Suprapubic skin (tissue), 4 donors: ENCODE data around the gene HNRNPA1. TPM values are rescaled to one million over a fixed set of nuclear protein-coding genes. Genes with fewer than 3 reads are reported as not detected.

ENCODE experiments used
- DNase-seq, 2 donors: peaks; one replicate each; pipeline ENCODE4 v3.0.0-alpha.2; 2019; ENCODE audit warnings: low spot score in 2 of 2
- H3K27ac ChIP-seq: fragments of 200-600 bp; sonication (generic); one replicate; pipeline ENCODE4 v1.5.1; 2019
- H3K27me3 ChIP-seq: fragments of 200-600 bp; sonication (generic); one replicate; pipeline ENCODE4 v1.5.1; 2019
- H3K36me3 ChIP-seq: fragments of 200-600 bp; sonication (generic); one replicate; pipeline ENCODE4 v1.5.1; 2019
- H3K4me1 ChIP-seq: fragments of 200-600 bp; sonication (generic); one replicate; pipeline ENCODE4 v1.5.1; 2019
- H3K4me3 ChIP-seq: fragments of 200-600 bp; sonication (generic); one replicate; pipeline ENCODE4 v1.5.1; 2019; ENCODE audit warnings: mild to moderate bottlenecking
- H3K9me3 ChIP-seq: fragments of 200-600 bp; sonication (generic); one replicate; pipeline ENCODE4 v1.5.1; 2019
- CTCF ChIP-seq, 2 donors: fragments of 200-600 bp in 1 of 2; fragments of 450-650 bp in 1 of 2; sonication (generic) in 1 of 2; IDR thresholded peaks; one replicate each; pipeline ENCODE4 v1.5.1; 2016 to 2019; ENCODE audit warnings: antibody characterized with exemption in 2 of 2, mild to moderate bottlenecking in 1 of 2, moderate library complexity in 1 of 2
- EP300 ChIP-seq: sonication (generic); formaldehyde crosslinking; IDR thresholded peaks from one replicate; pipeline ENCODE4 v1.6.1; 2017; ENCODE audit warnings: antibody characterized with exemption
- POLR2A ChIP-seq, 2 donors: fragments of 450-650 bp; IDR thresholded peaks; one replicate each; pipeline ENCODE4 v1.6.1; 2017; ENCODE audit warnings: antibody characterized with exemption in 2 of 2, mild to moderate bottlenecking in 2 of 2, moderate library complexity in 2 of 2
- POLR2AphosphoS5 ChIP-seq, 3 donors: sonication (generic); formaldehyde crosslinking; IDR thresholded peaks; one replicate each; pipeline ENCODE4 v1.6.1; 2017; ENCODE audit warnings: antibody characterized with exemption in 3 of 3
- WGBS: methylation state at CpG from one replicate; pipeline ENCODE4 v1.1.5; 2018; 5-methylcytosine and 5-hydroxymethylcytosine counted together
- total RNA-seq, 4 donors: library from RNA; depleted of rRNA; stranded (reverse); fragments of >200 nt; gene quantifications; one replicate each; pipeline ENCODE4 v1.1.0, GENCODE V29; 2016

Gene HNRNPA1
- total RNA-seq, 4 donors from 2014 or later = 331 to 613 (median 394) TPM

GRCh38 chr12:54294953-54295566 lies 14.5 kb downstream of the HNRNPA1 start:
- Histone ChIP-seq H3K27ac (no peak overlapping the region), H3K9me3 (no peaks in the 10 kb centered on the region), H3K27me3 (peaks cover 5% of the 10 kb centered on the region), H3K36me3 (no peaks in the 10 kb centered on the region), H3K4me3 (no peak overlapping the region), H3K4me1 (no peaks in the 10 kb centered on the region)
- no peak for DNase-seq
- no peak for TF ChIP-seq CTCF (IDR thresholded peaks at IDR 0.05)
- TF ChIP-seq POLR2AphosphoS5 (IDR thresholded peaks at IDR 0.05) = no peak
- TF ChIP-seq POLR2A (IDR thresholded peaks at IDR 0.05) = no peak
- no peak for TF ChIP-seq EP300
- WGBS = 79% methylated on average over 9 of the region's 9 CpGs

GRCh38 chr12:54296393-54297099 lies 16.0 kb downstream of the HNRNPA1 start:
- H3K27ac ChIP-seq = no peak overlapping the region
- WGBS = 81% methylated on average over 5 of the region's 5 CpGs
- H3K9me3 ChIP-seq = no peaks in the 10 kb centered on the region
- peaks cover 13% of the 10 kb centered on the region for H3K4me1 ChIP-seq
- TF ChIP-seq EP300 (no peak), POLR2A (IDR thresholded peaks at IDR 0.05) (no peak), CTCF (IDR thresholded peaks at IDR 0.05) (no peak), POLR2AphosphoS5 (IDR thresholded peaks at IDR 0.05) (no peak)
- no peak overlapping the region for H3K4me3 ChIP-seq
- H3K27me3 ChIP-seq = peaks cover 5% of the 10 kb centered on the region
- DNase-seq = no peak
- H3K36me3 ChIP-seq = no peaks in the 10 kb centered on the region

GRCh38 chr12:54298904-54299303 lies 18.4 kb downstream of the HNRNPA1 start:
- no peak overlapping the region for H3K4me3 ChIP-seq
- DNase-seq = no peak
- no peak for TF ChIP-seq POLR2A (IDR thresholded peaks at IDR 0.05)
- no peak for TF ChIP-seq CTCF (IDR thresholded peaks at IDR 0.05)
- no peak for TF ChIP-seq EP300
- TF ChIP-seq POLR2AphosphoS5 (IDR thresholded peaks at IDR 0.05) = no peak
- WGBS = 83% methylated on average over 5 of the region's 5 CpGs
- no peaks in the 10 kb centered on the region for H3K9me3 ChIP-seq
- peaks cover 5% of the 10 kb centered on the region for H3K27me3 ChIP-seq
- no peaks in the 10 kb centered on the region for H3K36me3 ChIP-seq
- H3K4me1 ChIP-seq = peaks cover 19% of the 10 kb centered on the region
- no peak overlapping the region for H3K27ac ChIP-seq

GRCh38 chr12:54299515-54300224 lies 19.1 kb downstream of the HNRNPA1 start:
- peaks cover 26% of the 10 kb centered on the region for H3K4me1 ChIP-seq
- H3K9me3 ChIP-seq = no peaks in the 10 kb centered on the region
- 52% methylated on average over 8 of the region's 8 CpGs for WGBS
- DNase-seq = no peak
- no peaks in the 10 kb centered on the region for H3K36me3 ChIP-seq
- H3K27me3 ChIP-seq = peaks cover 5% of the 10 kb centered on the region
- no peak for TF ChIP-seq POLR2A (IDR thresholded peaks at IDR 0.05)
- TF ChIP-seq POLR2AphosphoS5 (IDR thresholded peaks at IDR 0.05) = no peak
- TF ChIP-seq CTCF (IDR thresholded peaks at IDR 0.05) = no peak
- TF ChIP-seq EP300 = no peak
- H3K27ac ChIP-seq = no peak overlapping the region
- H3K4me3 ChIP-seq = no peak overlapping the region

GRCh38 chr12:54300225-54300731 lies 19.8 kb downstream of the HNRNPA1 start:
- Histone ChIP-seq H3K27me3 (peaks cover 5% of the 10 kb centered on the region), H3K4me3 (peak overlapping the region; percentile 18)
- 33% methylated on average over 3 of the region's 3 CpGs for WGBS

More at GRCh38 chr12:54300225-54300731, 19.8 kb downstream of the HNRNPA1 start:
- Histone ChIP-seq H3K36me3 (no peaks in the 10 kb centered on the region), H3K4me1 (peaks cover 28% of the 10 kb centered on the region), H3K9me3 (no peaks in the 10 kb centered on the region), H3K27ac (no peak overlapping the region)
- DNase-seq = peak in 1 of 2 donors; percentile 50
- no peak for TF ChIP-seq POLR2AphosphoS5 (IDR thresholded peaks at IDR 0.05)
- no peak for TF ChIP-seq POLR2A (IDR thresholded peaks at IDR 0.05)
- no peak for TF ChIP-seq EP300
- TF ChIP-seq CTCF (IDR thresholded peaks at IDR 0.05) = no peak
